Measurements from ENCODE around the gene VPS29. TPM values are rescaled to one million over a fixed set of nuclear protein-coding genes. Genes with fewer than 3 reads are reported as not detected.

Gene VPS29
- total RNA-seq = 60.9 and 71.2 TPM in 2 replicates

GRCh38 chr12:110501752-110502738 is at the start of gene VPS29, which contains the start of gene RAD9B:
Gene VPS29, minus strand, starts transcription at chr12:110502111. Its CDS starts 60 bp downstream, at chr12:110502051.
Gene RAD9B, plus strand, starts transcription at chr12:110502331. Its CDS starts 7 bp downstream, at chr12:110502338.

GRCh38 chr12:110468214-110469048 is 33.5 kb downstream of the VPS29 start, which contains the start of the genes FAM216A and GPN3:
Gene FAM216A, plus strand, starts transcription at chr12:110468845. Its CDS starts 31 bp downstream, at chr12:110468876.
Gene GPN3, minus strand, starts transcription at chr12:110468257. Its CDS starts 54 bp downstream, at chr12:110468203.

GRCh38 chr12:110449799-110450497 is 52.0 kb downstream of the VPS29 start, which contains the start of gene ARPC3:
Gene ARPC3, minus strand, starts transcription at chr12:110450337. Its CDS starts 77 bp downstream, at chr12:110450260.

Other genes with a start within 250 kb of the VPS29 start
- 86.6 and 198 TPM in 2 replicates for gene ATP2A2, start 220.9 kb downstream of the VPS29 start, total RNA-seq
- 35.8 and 75.0 TPM in 2 replicates for gene ANAPC7, start 98.4 kb downstream of the VPS29 start, total RNA-seq
- gene ARPC3, start 51.8 kb downstream of the VPS29 start, total RNA-seq = 170 and 185 TPM in 2 replicates
- gene GPN3, start 33.9 kb downstream of the VPS29 start, total RNA-seq = 15.2 and 21.4 TPM in 2 replicates
- gene FAM216A, start 33.3 kb downstream of the VPS29 start, total RNA-seq = 6.8 and 10.9 TPM in 2 replicates
- 0.16 and 0.25 TPM in 2 replicates for gene RAD9B, start 220 bp upstream of the VPS29 start, total RNA-seq
- gene PPTC7, start 81.2 kb upstream of the VPS29 start, total RNA-seq = 6.0 and 15.5 TPM in 2 replicates
- gene TCTN1, start 112.0 kb upstream of the VPS29 start, total RNA-seq = 6.0 and 12.1 TPM in 2 replicates
- 1.3 and 5.0 TPM in 2 replicates for gene HVCN1, start 187.0 kb upstream of the VPS29 start, total RNA-seq
- gene PPP1CC, start 240.8 kb upstream of the VPS29 start, total RNA-seq = 69.5 and 74.1 TPM in 2 replicates